ENCODE measurements around the gene ZNF398. TPM values are rescaled to one million over a fixed set of nuclear protein-coding genes. Genes with fewer than 3 reads are reported as not detected.
"Not testable (repeated sequence)": the region's sequence is repeated elsewhere in the genome, so short reads cannot be mapped to it uniquely, and the experiment has no call there.

Gene ZNF398
- total RNA-seq, 1 donor from 2014 or later = 7.1 TPM

- TF ChIP-seq CTCF (IDR thresholded peaks at IDR 0.05; ENCODE audit: borderline replicate concordance) = no peak
- DNase-seq = no peak
- Histone ChIP-seq H3K4me3 (no peak overlapping the region), H3K27ac (replicated peaks) (no peak overlapping the region), H3K4me1 (peaks cover 5% of the 10 kb centered on the region), H3K9me3 (replicated peaks) (no peaks in the 10 kb centered on the region), H3K36me3 (no peaks in the 10 kb centered on the region), H3K27me3 (ENCODE audit: low read depth) (no peaks in the 10 kb centered on the region)
- intact Hi-C loops (cut with micrococcal nuclease) = no loop called here
Measured at GRCh38 chr7:149141893-149142292, 5.4 kb upstream of the ZNF398 start.

DNA sequence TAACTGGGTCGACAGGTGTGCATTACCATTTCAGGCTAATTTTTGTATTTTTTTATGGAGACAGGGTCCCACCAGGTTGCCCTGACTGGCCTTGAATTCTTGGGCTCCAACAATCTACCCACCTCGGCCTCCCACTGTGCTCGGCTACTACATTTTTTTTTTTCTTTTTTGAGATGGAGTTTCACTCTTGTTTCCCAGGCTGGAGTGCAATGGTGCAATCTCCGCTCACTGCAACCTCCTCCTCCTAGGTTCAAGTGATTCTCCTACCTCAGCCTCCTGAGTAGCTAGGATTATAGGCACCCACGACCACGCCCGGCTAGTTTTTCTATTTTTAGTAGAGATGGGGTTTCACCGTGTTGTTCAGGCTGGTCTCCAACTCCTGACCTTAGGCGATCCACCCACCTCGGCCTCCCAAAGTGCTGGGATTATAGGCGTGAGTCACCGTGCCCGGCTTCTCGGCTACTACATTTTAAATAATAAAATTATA, 2.8 kb upstream of the ZNF398 start:
- H3K4me1 ChIP-seq = peaks cover 30% of the 10 kb centered on the region
- H3K9me3 ChIP-seq (replicated peaks); H3K27ac ChIP-seq (replicated peaks); H3K4me3 ChIP-seq; H3K27me3 ChIP-seq (ENCODE audit: low read depth); intact Hi-C loops (cut with micrococcal nuclease); H3K36me3 ChIP-seq; DNase-seq: not testable (repeated sequence)

DNA sequence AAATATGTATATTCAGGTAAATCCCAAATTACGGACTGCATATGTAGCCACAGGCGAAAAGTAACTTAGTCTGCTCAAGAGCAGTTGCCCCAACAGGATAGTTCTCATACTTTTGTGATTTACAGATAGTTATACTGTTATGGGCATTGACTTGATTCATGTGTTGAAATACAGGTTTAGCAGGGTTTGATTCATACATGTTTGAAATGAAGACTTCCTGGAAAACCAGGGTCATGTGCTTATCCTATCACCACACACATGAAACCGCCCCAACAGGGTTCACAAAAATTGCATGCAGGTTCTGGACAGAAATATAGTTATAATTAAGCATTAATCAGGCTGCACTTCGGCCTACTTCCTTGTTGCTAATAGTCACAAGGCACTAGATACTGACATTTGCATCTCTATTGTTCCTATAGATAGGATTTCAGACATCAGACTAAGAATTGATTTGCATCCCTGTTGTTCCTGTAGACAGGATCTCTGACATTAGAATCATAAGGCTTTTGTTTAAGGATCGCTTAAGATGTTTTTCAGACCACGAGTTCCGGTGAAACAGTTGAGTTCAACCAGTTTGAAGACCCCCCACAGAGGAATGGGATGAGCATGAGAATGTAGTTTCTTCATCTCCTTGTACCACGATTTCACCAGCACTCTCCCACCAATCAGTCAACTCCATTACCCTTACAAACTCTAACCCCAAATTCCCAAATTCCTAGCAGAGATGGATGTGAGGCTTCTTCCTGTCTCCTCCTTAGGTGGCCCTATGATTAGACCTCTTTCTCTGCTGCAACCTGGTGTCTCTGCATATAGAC, 2.0 kb upstream of the ZNF398 start:
- Histone ChIP-seq H3K4me1 (peaks cover 31% of the 10 kb centered on the region), H3K27me3 (ENCODE audit: low read depth) (no peaks in the 10 kb centered on the region), H3K36me3 (no peaks in the 10 kb centered on the region), H3K27ac (replicated peaks) (no peak overlapping the region), H3K9me3 (replicated peaks) (no peaks in the 10 kb centered on the region), H3K4me3 (no peak overlapping the region)
- no peak for TF ChIP-seq CTCF (IDR thresholded peaks at IDR 0.05; ENCODE audit: borderline replicate concordance)
- intact Hi-C loops (cut with micrococcal nuclease) = no loop called here
- DNase-seq = no peak

DNA sequence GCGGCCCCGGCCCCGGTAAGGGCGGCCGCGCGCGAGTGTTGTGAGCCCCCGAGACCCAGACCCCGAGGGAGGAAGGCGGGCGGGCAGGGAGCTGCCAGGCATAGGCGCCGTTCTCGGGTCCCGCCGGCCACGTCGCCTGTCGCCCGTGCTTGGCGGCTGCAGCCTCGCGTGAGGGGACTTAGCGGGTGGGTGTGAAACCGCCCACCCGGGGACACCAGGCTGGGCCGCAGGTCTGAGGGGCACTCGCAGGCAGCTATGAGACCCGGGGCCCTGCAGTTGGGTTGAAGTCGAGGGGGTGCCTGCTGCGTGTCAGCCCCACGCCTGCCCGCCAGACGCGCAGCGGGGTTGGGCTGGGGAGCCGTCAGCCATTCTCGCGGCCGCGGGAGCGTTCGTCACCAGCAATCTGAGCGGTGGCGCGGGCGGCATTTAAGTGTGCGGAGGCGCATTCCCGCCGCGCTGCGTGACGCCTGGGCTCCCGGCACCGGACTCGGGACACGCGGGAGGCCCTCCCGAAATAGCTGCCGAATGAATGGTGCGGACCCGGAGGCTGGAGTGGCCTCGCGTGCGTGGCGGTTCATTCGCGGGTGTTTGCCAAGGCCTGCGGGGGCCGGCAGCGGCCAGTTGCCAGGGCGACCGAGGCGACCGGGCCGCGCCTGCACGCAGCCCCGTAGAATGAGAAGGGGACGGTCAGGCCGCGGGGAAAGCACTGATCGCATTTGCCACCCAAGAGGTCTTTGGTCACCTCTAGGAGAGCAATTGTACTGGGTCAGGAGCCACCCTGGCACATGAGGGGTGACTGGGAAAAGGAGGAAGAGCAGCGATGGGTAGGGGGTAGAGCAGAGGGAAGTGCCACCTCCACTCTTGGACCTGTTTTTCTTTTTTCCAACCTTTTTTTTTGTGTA, 750 bp downstream of the ZNF398 start:
- Histone ChIP-seq H3K27ac (replicated peaks) (peak overlapping the region; percentile 94), H3K4me3 (peak overlapping the region; percentile 84), H3K36me3 (no peaks in the 10 kb centered on the region), H3K27me3 (ENCODE audit: low read depth) (no peaks in the 10 kb centered on the region), H3K9me3 (replicated peaks) (no peaks in the 10 kb centered on the region), H3K4me1 (peaks cover 31% of the 10 kb centered on the region)
- no peak for TF ChIP-seq CTCF (IDR thresholded peaks at IDR 0.05; ENCODE audit: borderline replicate concordance)
- peak; percentile 57 for DNase-seq
- intact Hi-C loops (cut with micrococcal nuclease) = no loop called here

DNA sequence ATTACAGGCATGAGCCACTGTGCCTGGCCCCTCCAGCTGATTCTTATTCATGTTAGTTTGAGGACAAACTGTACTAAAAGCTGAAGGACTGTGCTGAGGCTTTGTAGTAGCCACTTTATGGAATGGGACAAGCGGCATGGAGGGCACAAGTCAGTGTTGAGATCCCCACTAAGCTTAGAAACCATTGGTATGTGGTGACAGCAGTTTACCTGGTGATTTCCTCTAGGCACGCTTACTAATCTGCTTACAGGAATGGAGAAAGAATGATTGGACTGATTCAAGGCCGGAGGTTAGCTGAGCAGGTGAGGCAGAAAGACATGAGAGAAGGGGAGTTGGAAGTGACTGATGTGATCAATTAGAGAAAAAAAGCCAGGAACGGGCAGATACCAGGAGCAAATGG, 3.7 kb downstream of the ZNF398 start:
- Histone ChIP-seq H3K9me3 (replicated peaks) (no peaks in the 10 kb centered on the region), H3K4me3 (no peak overlapping the region), H3K4me1 (peaks cover 39% of the 10 kb centered on the region), H3K27me3 (ENCODE audit: low read depth) (no peaks in the 10 kb centered on the region), H3K36me3 (peaks cover 23% of the 10 kb centered on the region), H3K27ac (replicated peaks) (no peak overlapping the region)
- DNase-seq = no peak
- intact Hi-C loops (cut with micrococcal nuclease) = no loop called here
- TF ChIP-seq CTCF (IDR thresholded peaks at IDR 0.05; ENCODE audit: borderline replicate concordance) = no peak
